ENCODE data around the gene TRMT44.
"Not testable (repeated sequence)": the region's sequence is repeated elsewhere in the genome, so short reads cannot be mapped to it uniquely, and the experiment has no call there.

The TRMT44 gene

DNA sequence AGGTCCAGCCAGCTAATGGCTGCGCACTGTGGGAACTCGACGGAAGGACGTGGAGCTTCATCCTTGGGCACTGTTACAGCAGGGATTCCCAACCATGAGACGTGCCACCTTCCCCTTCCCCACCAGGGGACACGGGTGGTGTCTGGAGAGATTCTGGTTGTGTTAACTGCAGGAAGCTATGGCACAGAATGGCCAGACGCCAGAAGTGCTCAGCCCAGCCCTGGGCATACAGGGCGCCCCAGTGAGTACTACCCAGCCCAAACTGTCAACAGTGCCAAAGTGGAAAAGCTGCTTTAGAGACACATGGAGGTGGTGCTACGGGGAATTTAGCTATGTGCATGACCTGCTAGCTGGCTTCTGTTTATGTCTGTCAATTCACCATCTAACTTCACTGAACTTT, 32.8 kb upstream of the TRMT44 start:
- no peak for DNase-seq

GRCh38 chr4:8409264-8410065, 31.1 kb upstream of the TRMT44 start:
- DNase-seq: no peak

- DNase-seq: no peak
Observed at GRCh38 chr4:8410066-8410625, 30.4 kb upstream of the TRMT44 start.

DNA sequence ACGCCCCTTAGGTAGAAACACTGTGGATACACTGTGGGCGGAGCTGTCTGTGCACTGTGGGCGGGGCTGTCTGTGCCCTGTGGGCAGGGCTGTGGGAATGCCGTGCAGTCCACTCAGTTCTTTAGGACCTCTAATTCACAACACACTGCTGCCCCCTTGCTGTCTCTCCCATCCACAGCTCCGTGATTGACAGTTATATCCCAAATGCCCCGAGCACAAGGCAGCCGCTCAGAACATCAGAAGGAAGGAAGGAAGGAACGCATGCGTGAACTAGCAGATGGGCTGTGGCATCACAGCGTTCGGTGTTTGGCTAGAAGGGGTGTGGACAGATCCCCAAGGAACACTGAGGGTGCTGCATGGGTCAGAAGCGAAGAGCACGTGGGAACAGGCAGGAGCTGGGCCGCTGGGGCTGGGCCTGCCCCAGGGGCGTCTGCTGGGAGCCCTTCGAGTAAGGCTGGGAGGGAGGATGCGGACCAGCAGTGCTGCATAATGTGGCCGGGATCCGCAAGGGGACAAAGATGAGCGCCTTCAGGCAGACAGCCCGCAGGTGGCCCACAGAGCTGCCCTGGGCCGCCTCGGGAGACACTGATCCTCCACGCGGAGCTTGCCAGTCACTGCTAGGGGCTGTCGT, 29.8 kb upstream of the TRMT44 start:
- DNase-seq: peak; percentile 35

DNA sequence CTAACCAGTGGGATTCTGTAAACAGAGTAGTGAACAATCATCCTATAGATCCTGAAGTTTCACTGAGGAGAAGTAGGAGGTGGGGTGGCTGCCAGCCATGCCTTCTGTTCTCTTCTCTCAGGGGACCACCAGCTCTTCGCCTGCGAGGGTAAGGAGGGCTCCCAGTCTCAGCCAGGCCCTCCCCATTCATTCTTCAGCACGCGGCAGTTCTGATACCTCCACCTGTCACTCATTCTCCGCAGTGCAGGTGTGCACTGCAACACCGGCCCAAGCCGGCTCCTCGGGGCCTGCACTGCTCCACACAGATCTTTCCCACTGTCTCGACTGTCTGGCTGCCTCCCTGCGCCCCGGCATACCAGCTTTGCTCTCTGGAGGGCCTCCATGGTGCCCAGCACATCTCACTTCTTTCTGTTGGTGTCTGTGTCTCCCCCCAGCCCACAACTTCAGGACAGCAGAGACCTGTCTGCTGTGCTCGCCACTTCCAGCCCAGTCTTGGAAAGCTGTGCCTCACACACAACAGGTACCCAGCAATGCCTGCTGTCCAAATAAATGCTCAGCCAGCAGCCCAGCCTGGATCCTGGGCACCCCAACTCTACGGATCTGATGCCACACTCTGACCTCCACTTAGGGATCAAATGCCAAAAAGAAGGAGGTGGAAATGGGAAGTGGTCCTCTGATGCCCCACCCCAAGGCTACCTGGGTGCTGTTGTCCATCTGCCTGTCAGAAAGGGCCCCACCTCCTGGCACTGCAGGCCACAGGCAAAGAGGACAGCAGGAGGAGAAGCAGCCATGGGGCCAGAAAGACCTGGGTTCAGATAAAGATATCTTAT, 29.0 kb upstream of the TRMT44 start:
- no peak for DNase-seq

DNA sequence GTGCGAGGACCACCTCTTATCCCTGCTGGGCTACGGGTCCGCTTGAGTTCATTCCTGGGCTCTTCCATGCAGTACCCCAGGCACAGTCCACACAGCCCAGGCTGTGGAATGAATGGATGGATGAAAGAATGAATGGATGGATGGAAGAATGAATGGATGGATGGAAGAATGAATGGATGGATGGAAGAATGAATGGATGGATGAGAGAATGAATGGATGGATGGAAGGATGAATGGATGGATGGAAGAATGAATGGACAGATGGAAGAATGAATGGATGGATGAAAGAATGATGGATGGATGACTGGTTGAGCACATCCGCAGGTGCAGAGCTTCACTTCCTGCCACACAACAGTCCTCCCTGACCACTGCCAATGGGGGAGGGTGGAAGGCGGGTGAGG, 28.3 kb upstream of the TRMT44 start:
- no peak for DNase-seq

DNA sequence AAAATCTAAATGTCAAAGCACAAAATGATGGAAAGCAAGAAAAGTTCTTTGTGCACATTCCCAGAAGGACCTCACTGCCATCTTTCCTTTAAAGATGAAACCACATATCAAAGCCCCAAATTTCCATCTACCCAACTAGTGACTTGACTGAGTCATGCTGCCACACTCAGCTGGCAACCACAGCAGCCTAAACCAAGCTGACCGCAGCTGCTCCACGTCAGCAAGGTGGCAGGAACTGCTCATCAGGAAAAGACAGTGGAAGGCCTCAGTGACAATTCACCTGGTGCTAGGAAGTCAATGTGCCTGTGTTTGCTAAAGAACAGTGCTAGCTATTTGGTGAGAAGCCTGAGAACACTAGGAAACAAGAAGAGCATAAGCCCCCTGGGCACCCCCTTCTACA, 26.2 kb upstream of the TRMT44 start:
- DNase-seq: no peak

GRCh38 chr4:8417071-8417614, 23.4 kb upstream of the TRMT44 start:
- DNase-seq: no peak

- no peak for DNase-seq
Observed at GRCh38 chr4:8419222-8420041, 21.1 kb upstream of the TRMT44 start.

DNA sequence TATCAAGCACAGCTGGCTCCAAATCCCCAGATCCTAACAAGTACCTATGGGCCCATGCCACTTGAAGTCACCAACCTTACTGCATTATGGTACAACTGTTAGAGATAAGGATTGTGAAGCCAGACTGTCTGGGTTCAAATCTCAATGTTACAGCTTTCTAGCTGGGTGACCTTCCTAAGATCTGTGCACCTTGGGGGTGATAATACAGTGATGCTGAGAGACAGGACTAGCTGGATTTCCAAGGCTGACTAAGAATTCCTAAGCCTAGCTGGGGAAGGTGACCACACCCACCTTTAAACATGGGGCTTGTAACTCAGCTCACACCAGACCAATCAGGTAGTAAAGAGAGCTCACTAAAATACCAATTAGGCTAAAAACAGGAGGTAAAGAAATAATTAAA, 20.4 kb upstream of the TRMT44 start:
- DNase-seq: not testable (repeated sequence)

DNA sequence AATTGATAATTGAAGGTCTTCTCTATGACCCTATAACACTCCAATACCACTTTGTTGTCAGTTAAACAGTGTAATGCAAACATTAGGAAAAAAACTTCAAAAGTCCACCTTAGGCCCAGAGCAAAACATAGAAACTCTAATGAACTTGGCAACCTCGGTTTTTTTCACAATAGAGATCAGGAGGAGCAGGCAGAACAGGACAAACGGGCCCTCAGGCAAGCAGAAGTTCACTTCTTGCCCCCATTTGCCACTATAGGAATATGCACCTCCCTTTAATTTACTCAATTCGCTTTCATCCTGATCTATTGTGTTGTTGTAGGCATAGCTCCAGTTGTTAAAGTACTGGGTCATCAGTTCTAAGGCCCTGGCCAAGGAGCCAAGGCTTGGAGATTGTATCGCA, 18.2 kb upstream of the TRMT44 start:
- no peak for DNase-seq

GRCh38 chr4:8422786-8423185, 17.8 kb upstream of the TRMT44 start:
- no peak for DNase-seq

DNA sequence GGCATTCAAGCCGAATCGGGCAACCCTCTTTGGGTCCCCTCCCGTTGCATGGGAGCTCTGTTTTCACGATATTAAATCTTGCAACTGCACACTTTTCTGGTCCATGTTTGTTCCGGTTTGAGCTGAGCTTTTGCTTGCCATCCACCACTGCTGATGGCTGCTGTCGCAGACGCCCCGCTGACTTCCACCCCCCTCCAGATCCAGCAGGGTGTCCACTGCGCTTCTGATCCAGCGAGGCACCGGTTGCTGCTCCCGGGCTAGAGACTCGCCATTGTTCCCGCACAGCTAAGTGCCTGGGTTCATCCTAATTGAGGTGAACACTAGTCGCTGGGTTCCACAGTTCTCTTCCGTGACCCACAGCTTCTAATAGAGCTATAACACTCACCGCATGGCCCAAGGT, 13.3 kb upstream of the TRMT44 start:
- DNase-seq: no peak

DNA sequence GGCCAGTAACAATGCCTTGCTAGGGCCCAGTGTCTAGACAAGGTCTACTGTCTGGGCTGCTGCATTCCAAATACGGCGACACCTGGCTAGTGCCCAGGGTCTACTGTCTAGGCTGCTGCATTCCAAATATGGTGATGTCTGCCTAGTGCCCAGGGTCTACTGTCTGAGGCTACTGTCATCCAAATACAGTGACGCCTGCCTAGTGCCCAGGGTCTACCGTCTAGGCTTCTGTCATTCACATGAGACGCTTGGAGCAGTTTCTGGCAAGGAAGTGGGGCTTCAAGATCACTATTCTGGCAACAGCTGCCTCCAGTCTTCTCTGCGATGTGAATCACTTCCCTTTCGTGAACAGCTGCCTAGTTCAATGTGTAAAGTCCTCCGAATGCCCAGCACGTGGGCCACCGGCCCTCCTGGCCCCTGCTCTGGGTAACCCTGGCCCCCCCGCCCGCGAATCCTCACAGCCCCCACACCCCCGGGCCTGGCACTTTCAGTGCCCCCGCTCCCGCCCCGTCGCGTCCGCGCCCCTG, 12.8 kb upstream of the TRMT44 start:
- no peak for DNase-seq

GRCh38 chr4:8428288-8429097, 12.1 kb upstream of the TRMT44 start:
- DNase-seq: peak; percentile 97

GRCh38 chr4:8431553-8431952, 9.0 kb upstream of the TRMT44 start:
- DNase-seq: no peak

DNA sequence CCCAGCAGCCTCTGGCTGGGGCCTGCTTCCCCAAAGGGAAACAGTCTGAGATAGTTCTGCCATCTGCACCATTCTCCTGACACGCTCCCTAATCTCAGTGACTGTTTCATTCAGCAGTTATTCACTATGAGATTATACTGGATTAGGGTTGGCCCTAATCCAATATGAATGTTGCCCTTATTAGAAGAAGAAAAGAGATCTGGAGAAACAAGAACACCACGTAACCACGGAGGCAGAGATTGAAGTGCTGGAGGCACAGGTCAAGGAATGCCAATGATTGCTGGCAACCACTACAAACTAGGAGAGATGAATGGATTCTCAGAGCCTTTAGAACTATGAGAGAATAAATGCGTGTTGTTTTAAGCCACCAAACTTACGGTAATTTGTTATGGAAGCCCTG, 7.4 kb upstream of the TRMT44 start:
- no peak for DNase-seq

- no peak for DNase-seq
Observed at GRCh38 chr4:8434251-8435073, 6.1 kb upstream of the TRMT44 start.

GRCh38 chr4:8435656-8436121, 4.9 kb upstream of the TRMT44 start:
- no peak for DNase-seq

- no peak for DNase-seq
Observed at GRCh38 chr4:8437281-8437680, 3.3 kb upstream of the TRMT44 start.

Data from T1000 (cell line).